SU-DHL-6 (cell line): ENCODE results near the gene PSMC4.

Source experiments
- CTCF ChIP-seq: fragments of 200-600 bp; sonication (generic); IDR thresholded peaks from one replicate; pipeline ENCODE4 v1.5.1; 2017; ENCODE audit warnings: antibody characterized with exemption, mild to moderate bottlenecking, low read length, moderate library complexity; ENCODE audit not compliant: insufficient read depth, poor library complexity, severe bottlenecking
- EZH2phosphoT487 ChIP-seq: fragments of 200-600 bp; sonication (generic), shearing (Covaris generic); conservative IDR thresholded peaks from 2 replicates; pipeline ENCODE4 v1.6.1; 2018; ENCODE audit warnings: mild to moderate bottlenecking, antibody characterized with exemption, low read length, moderate library complexity, mixed read lengths

- no peak for TF ChIP-seq CTCF
- no peak for TF ChIP-seq EZH2phosphoT487
These were observed 3.4 kb upstream of the PSMC4 start for GRCh38 chr19:39967561-39967960.
